Measurements from ENCODE around the gene KCNH1.
A peak's percentile ranks its signal among the peaks of the same experiment; 100 is the strongest.
"Not testable (repeated sequence)": the region's sequence is repeated elsewhere in the genome, so short reads cannot be mapped to it uniquely, and the experiment has no call there.

Gene KCNH1

GRCh38 chr1:211009944-211010343 is 124.0 kb downstream of the KCNH1 start:
- H2AFZ ChIP-seq (ENCODE audit: low read length), result no peak overlapping the region
- H4K8ac ChIP-seq (ENCODE audit: low read depth, low read length), result no peak overlapping the region
- H3K4me1 ChIP-seq (ENCODE audit: control insufficient read depth in 2 of 2, insufficient read depth in 1 of 2, low read depth in 1 of 2, low read length in 2 of 2), result no peaks in the 10 kb centered on the region
- no peak overlapping the region for H3K4ac ChIP-seq (ENCODE audit: low read length)
- H2BK120ac ChIP-seq (ENCODE audit: low read depth, low read length), result no peak overlapping the region
- no peak overlapping the region for H3K4me3 ChIP-seq (ENCODE audit: low read length in 2 of 2)
- H2BK15ac ChIP-seq (ENCODE audit: low read length), result no peak overlapping the region
- no peaks in the 10 kb centered on the region for H3K27me3 ChIP-seq (ENCODE audit: control insufficient read depth in 3 of 3, insufficient read depth in 3 of 3, low read depth in 1 of 3, low read length in 3 of 3)
- H3K14ac ChIP-seq (ENCODE audit: low read length), result no peak overlapping the region
- no CpG with 5 or more reads among the region's 5 CpGs for WGBS, 2 donors (ENCODE audit: extremely low coverage in 2 of 2, insufficient read length in 2 of 2, insufficient replicate concordance in 1 of 2)
- H3K18ac ChIP-seq (ENCODE audit: low read length), result peak overlapping the region; percentile 21
- H4K91ac ChIP-seq (ENCODE audit: low read depth, low read length, poor library complexity), result no peak overlapping the region
- H2BK12ac ChIP-seq (ENCODE audit: low read length), result no peak overlapping the region
- no peak overlapping the region for H3K4me2 ChIP-seq (ENCODE audit: insufficient read depth, low read length, poor library complexity, severe bottlenecking)
- no peak overlapping the region for H2AK5ac ChIP-seq (ENCODE audit: low read depth, low read length)
- H2BK5ac ChIP-seq (ENCODE audit: low read length), result no peak overlapping the region
- H3K23ac ChIP-seq (ENCODE audit: low read depth, low read length, poor library complexity), result no peak overlapping the region
- H3K27ac ChIP-seq (replicated peaks; ENCODE audit: low read length), result no peak overlapping the region
- H3K79me1 ChIP-seq (ENCODE audit: low read depth, low read length), result no peaks in the 10 kb centered on the region
- no peaks in the 10 kb centered on the region for H3K9me3 ChIP-seq (replicated peaks in 1 of 2; ENCODE audit: control insufficient read depth in 2 of 2, insufficient read depth in 1 of 2, low read depth in 1 of 2, low read length in 2 of 2)
- no peaks in the 10 kb centered on the region for H3K36me3 ChIP-seq (replicated peaks in 1 of 2; ENCODE audit: control insufficient read depth in 2 of 2, insufficient read depth in 2 of 2, low read length in 2 of 2)
- H3K9ac ChIP-seq (ENCODE audit: low read depth, low read length, poor library complexity), result no peak overlapping the region
- DNase-seq (ENCODE audit: low spot score), result no peak

GRCh38 chr1:211007830-211008229 is 126.1 kb downstream of the KCNH1 start:
- H2BK120ac ChIP-seq (ENCODE audit: low read depth, low read length), result no peak overlapping the region
- H3K18ac ChIP-seq (ENCODE audit: low read length), result no peak overlapping the region
- H2AK5ac ChIP-seq (ENCODE audit: low read depth, low read length), result no peak overlapping the region
- no peak overlapping the region for H3K23ac ChIP-seq (ENCODE audit: low read depth, low read length, poor library complexity)
- no peak overlapping the region for H2BK5ac ChIP-seq (ENCODE audit: low read length)
- H3K4me1 ChIP-seq (ENCODE audit: control insufficient read depth in 2 of 2, insufficient read depth in 1 of 2, low read depth in 1 of 2, low read length in 2 of 2), result no peaks in the 10 kb centered on the region
- no peak overlapping the region for H4K91ac ChIP-seq (ENCODE audit: low read depth, low read length, poor library complexity)
- H3K4me2 ChIP-seq (ENCODE audit: insufficient read depth, low read length, poor library complexity, severe bottlenecking), result no peak overlapping the region
- H3K14ac ChIP-seq (ENCODE audit: low read length), result no peak overlapping the region
- H3K9ac ChIP-seq (ENCODE audit: low read depth, low read length, poor library complexity), result no peak overlapping the region
- whole genome bisulfite sequencing, 2 donors (ENCODE audit: extremely low coverage in 2 of 2, insufficient read length in 2 of 2, insufficient replicate concordance in 1 of 2), result no CpG with 5 or more reads among the region's 1 CpG
- no peak overlapping the region for H3K4ac ChIP-seq (ENCODE audit: low read length)
- H3K27me3 ChIP-seq (ENCODE audit: control insufficient read depth in 3 of 3, insufficient read depth in 3 of 3, low read depth in 1 of 3, low read length in 3 of 3), result no peaks in the 10 kb centered on the region
- no peaks in the 10 kb centered on the region for H3K36me3 ChIP-seq (replicated peaks in 1 of 2; ENCODE audit: control insufficient read depth in 2 of 2, insufficient read depth in 2 of 2, low read length in 2 of 2)
- no peak overlapping the region for H2AFZ ChIP-seq (ENCODE audit: low read length)
- no peak overlapping the region for H4K8ac ChIP-seq (ENCODE audit: low read depth, low read length)
- DNase-seq (ENCODE audit: low spot score), result no peak
- no peak overlapping the region for H2BK15ac ChIP-seq (ENCODE audit: low read length)
- no peak overlapping the region for H3K4me3 ChIP-seq (ENCODE audit: low read length in 2 of 2)
- H2BK12ac ChIP-seq (ENCODE audit: low read length), result no peak overlapping the region
- no peaks in the 10 kb centered on the region for H3K9me3 ChIP-seq (replicated peaks in 1 of 2; ENCODE audit: control insufficient read depth in 2 of 2, insufficient read depth in 1 of 2, low read depth in 1 of 2, low read length in 2 of 2)
- H3K27ac ChIP-seq (replicated peaks; ENCODE audit: low read length), result no peak overlapping the region
- no peaks in the 10 kb centered on the region for H3K79me1 ChIP-seq (ENCODE audit: low read depth, low read length)

DNA sequence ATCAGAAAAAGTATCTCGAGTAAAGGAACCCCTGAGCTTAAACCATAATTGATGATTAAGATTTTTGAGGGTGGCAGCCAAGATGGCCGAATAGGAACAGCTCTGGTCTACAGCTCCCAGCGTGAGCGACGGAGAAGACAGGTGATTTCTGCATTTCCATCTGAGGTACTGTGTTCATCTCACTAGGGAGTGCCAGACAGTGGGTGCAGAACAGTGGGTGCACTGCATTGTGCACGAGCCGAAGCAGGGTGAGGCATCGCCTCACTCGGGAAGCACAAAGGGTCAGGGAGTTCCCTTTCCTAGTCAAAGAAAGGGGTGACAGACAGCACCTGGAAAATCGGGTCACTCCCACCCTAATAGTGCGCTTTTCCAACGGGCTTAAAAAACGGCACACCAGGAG is 138.0 kb downstream of the KCNH1 start:
- not testable (repeated sequence) for DNase-seq (ENCODE audit: low spot score); H3K23ac ChIP-seq (ENCODE audit: low read depth, low read length, poor library complexity); H3K27me3 ChIP-seq (ENCODE audit: control insufficient read depth in 3 of 3, insufficient read depth in 3 of 3, low read depth in 1 of 3, low read length in 3 of 3); H3K14ac ChIP-seq (ENCODE audit: low read length); H3K4me1 ChIP-seq (ENCODE audit: control insufficient read depth in 2 of 2, insufficient read depth in 1 of 2, low read depth in 1 of 2, low read length in 2 of 2); H4K8ac ChIP-seq (ENCODE audit: low read depth, low read length); H3K79me1 ChIP-seq (ENCODE audit: low read depth, low read length); H2AK5ac ChIP-seq (ENCODE audit: low read depth, low read length); H3K4me2 ChIP-seq (ENCODE audit: insufficient read depth, low read length, poor library complexity, severe bottlenecking); H2BK12ac ChIP-seq (ENCODE audit: low read length); H3K27ac ChIP-seq (replicated peaks; ENCODE audit: low read length); H3K4me3 ChIP-seq (ENCODE audit: low read length in 2 of 2); H3K9ac ChIP-seq (ENCODE audit: low read depth, low read length, poor library complexity); H3K4ac ChIP-seq (ENCODE audit: low read length); H2BK5ac ChIP-seq (ENCODE audit: low read length); H3K36me3 ChIP-seq (replicated peaks in 1 of 2; ENCODE audit: control insufficient read depth in 2 of 2, insufficient read depth in 2 of 2, low read length in 2 of 2); H3K9me3 ChIP-seq (replicated peaks in 1 of 2; ENCODE audit: control insufficient read depth in 2 of 2, insufficient read depth in 1 of 2, low read depth in 1 of 2, low read length in 2 of 2); H3K18ac ChIP-seq (ENCODE audit: low read length); H2BK120ac ChIP-seq (ENCODE audit: low read depth, low read length); H2BK15ac ChIP-seq (ENCODE audit: low read length); H4K91ac ChIP-seq (ENCODE audit: low read depth, low read length, poor library complexity); H2AFZ ChIP-seq (ENCODE audit: low read length)
- WGBS, 2 donors (ENCODE audit: extremely low coverage in 2 of 2, insufficient read length in 2 of 2, insufficient replicate concordance in 1 of 2), result no CpG with 5 or more reads among the region's 13 CpGs

DNA sequence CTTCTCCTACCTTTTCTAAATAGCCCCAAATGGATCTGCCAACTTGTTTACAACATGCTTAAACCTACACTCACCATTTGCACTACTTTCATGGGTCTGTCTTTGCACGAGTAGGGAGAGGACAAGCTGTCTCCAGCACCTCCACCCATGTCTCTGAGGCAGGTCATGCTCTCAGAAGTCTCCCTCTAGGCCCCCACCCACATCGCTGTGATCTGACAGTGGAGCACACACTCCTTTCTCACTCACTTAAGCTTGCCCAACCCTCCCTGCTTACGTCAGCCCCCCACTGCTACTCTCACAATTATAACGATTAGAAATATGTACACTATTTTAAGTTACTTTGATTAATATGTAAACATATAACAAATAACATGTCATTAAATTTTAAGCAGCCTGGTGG is 141.1 kb downstream of the KCNH1 start:
- no peak for DNase-seq (ENCODE audit: low spot score)
- no peak overlapping the region for H2BK120ac ChIP-seq (ENCODE audit: low read depth, low read length)
- no peak overlapping the region for H3K4me3 ChIP-seq (ENCODE audit: low read length in 2 of 2)
- WGBS, 2 donors (ENCODE audit: extremely low coverage in 2 of 2, insufficient read length in 2 of 2, insufficient replicate concordance in 1 of 2), result no CpG with 5 or more reads among the region's 4 CpGs
- H3K18ac ChIP-seq (ENCODE audit: low read length), result no peak overlapping the region
- H2BK12ac ChIP-seq (ENCODE audit: low read length), result no peak overlapping the region
- H2BK15ac ChIP-seq (ENCODE audit: low read length), result no peak overlapping the region
- H3K4me2 ChIP-seq (ENCODE audit: insufficient read depth, low read length, poor library complexity, severe bottlenecking), result no peak overlapping the region
- H3K23ac ChIP-seq (ENCODE audit: low read depth, low read length, poor library complexity), result no peak overlapping the region
- no peaks in the 10 kb centered on the region for H3K36me3 ChIP-seq (replicated peaks in 1 of 2; ENCODE audit: control insufficient read depth in 2 of 2, insufficient read depth in 2 of 2, low read length in 2 of 2)
- H4K8ac ChIP-seq (ENCODE audit: low read depth, low read length), result no peak overlapping the region
- H3K14ac ChIP-seq (ENCODE audit: low read length), result no peak overlapping the region
- no peak overlapping the region for H3K9ac ChIP-seq (ENCODE audit: low read depth, low read length, poor library complexity)
- no peak overlapping the region for H3K4ac ChIP-seq (ENCODE audit: low read length)
- H3K9me3 ChIP-seq (replicated peaks in 1 of 2; ENCODE audit: control insufficient read depth in 2 of 2, insufficient read depth in 1 of 2, low read depth in 1 of 2, low read length in 2 of 2), result no peaks in the 10 kb centered on the region
- no peak overlapping the region for H2BK5ac ChIP-seq (ENCODE audit: low read length)
- no peak overlapping the region for H3K27ac ChIP-seq (replicated peaks; ENCODE audit: low read length)
- no peaks in the 10 kb centered on the region for H3K27me3 ChIP-seq (ENCODE audit: control insufficient read depth in 3 of 3, insufficient read depth in 3 of 3, low read depth in 1 of 3, low read length in 3 of 3)
- H3K79me1 ChIP-seq (ENCODE audit: low read depth, low read length), result no peaks in the 10 kb centered on the region
- H2AFZ ChIP-seq (ENCODE audit: low read length), result no peak overlapping the region
- no peak overlapping the region for H2AK5ac ChIP-seq (ENCODE audit: low read depth, low read length)
- H3K4me1 ChIP-seq (ENCODE audit: control insufficient read depth in 2 of 2, insufficient read depth in 1 of 2, low read depth in 1 of 2, low read length in 2 of 2), result no peaks in the 10 kb centered on the region
- H4K91ac ChIP-seq (ENCODE audit: low read depth, low read length, poor library complexity), result no peak overlapping the region

Data from neuronal stem cell (in vitro differentiated cells).